ENCODE measurements around the gene MPZL3.

Gene MPZL3

GRCh38 chr11:118180300-118180703 is 71.9 kb downstream of the MPZL3 start:
- no peak for ATAC-seq

- no peak for ATAC-seq
Observed at GRCh38 chr11:118176778-118177134, 75.4 kb downstream of the MPZL3 start.
